K562 (cell line): ENCODE data around the gene CLSTN2. TPM values are rescaled to one million over a fixed set of nuclear protein-coding genes. Genes with fewer than 3 reads are reported as not detected.

Experiments
- ATF7 ChIP-seq: fragments of 450-650 bp; IDR thresholded peaks from 2 replicates; pipeline ENCODE4 v1.7.1; 2014; ENCODE audit warnings: mild to moderate bottlenecking, moderate library complexity
- CEBPB ChIP-seq: fragments of 450-650 bp; IDR thresholded peaks from 2 replicates; pipeline ENCODE4 v1.6.1; 2016; ENCODE audit warnings: missing genetic modification characterization, missing compliant biosample characterization
- CEBPG ChIP-seq, 3 experiments: fragments of 200-800 bp in 1 of 3; sonication (Bioruptor generic) in 1 of 3; sonication (generic) in 1 of 3; formaldehyde crosslinking in 1 of 3; IDR thresholded peaks in 2 of 3; conservative IDR thresholded peaks in 1 of 3; 2 replicates each; pipeline versions ENCODE4 v1.6.1 to v1.8.0; 2016 to 2022; ENCODE audit warnings: missing compliant biosample characterization in 2 of 3, missing genetic modification characterization in 2 of 3, mild to moderate bottlenecking in 1 of 3, missing genetic modification reagents in 1 of 3
- EP400 ChIP-seq: fragments of 450-650 bp; IDR thresholded peaks from 2 replicates; pipeline ENCODE4 v1.6.1; 2017; ENCODE audit warnings: antibody characterized with exemption, mild to moderate bottlenecking, moderate library complexity
- FOSL1 ChIP-seq: fragments of 200-800 bp; sonication (Bioruptor generic); conservative IDR thresholded peaks from 2 replicates; pipeline ENCODE4 v1.6.1; 2016; ENCODE audit warnings: missing genetic modification characterization, missing compliant biosample characterization
- JUND ChIP-seq, 2 experiments: IDR thresholded peaks; 2 replicates in 1 of 2; 3 replicates in 1 of 2; pipeline ENCODE4 v1.6.1; 2011; ENCODE audit warnings: borderline replicate concordance in 2 of 2, low read depth in 2 of 2, low read length in 2 of 2, improper control_type of control experiment in 1 of 2, missing biosample characterization in 1 of 2, missing genetic modification characterization in 1 of 2, missing genetic modification reagents in 1 of 2
- POLR2H ChIP-seq: IDR thresholded peaks from 2 replicates; pipeline ENCODE4 v1.6.1; 2016; ENCODE audit warnings: missing genetic modification characterization, low read depth, mild to moderate bottlenecking, control low read depth, missing compliant biosample characterization, moderate library complexity
- SIX5 ChIP-seq, 2 experiments: IDR thresholded peaks; 2 replicates each; pipeline ENCODE4 v1.6.1; 2011; ENCODE audit warnings: low read length in 2 of 2, borderline replicate concordance in 1 of 2, low read depth in 1 of 2, mild to moderate bottlenecking in 1 of 2, moderate library complexity in 1 of 2; ENCODE audit not compliant: insufficient read depth in 1 of 2
- polyA plus RNA-seq, 8 experiments: library from polyadenylated mRNA; depleted of rRNA in 4 of 8; stranded (reverse) in 5 of 8; unstranded in 3 of 8; fragments of >200 nt; fragmentation: Nextera tagmentation in 2 of 8; fragmentation: Illumina TruSeq in 1 of 8; extraction: Ambion mirVana in 2 of 8; extraction: Trizol in 1 of 8; gene quantifications; 2 replicates each; pipeline versions ENCODE4 v1.2.1 to v1.2.3, GENCODE V29; 2011 to 2014; ENCODE audit warnings: inconsistent platforms in 1 of 8, missing spikeins in 1 of 8
- total RNA-seq, 7 experiments: library from RNA; depleted of rRNA in 6 of 7; stranded (reverse); fragments of >200 nt in 6 of 7; fragmentation: Illumina TruSeq in 2 of 7; extraction: Trizol in 2 of 7; gene quantifications; 2 replicates each; pipeline versions ENCODE4 v1.2.1 to v1.2.3, GENCODE V29; 2011 to 2021; ENCODE audit warnings: low replicate concordance in 1 of 7

Gene CLSTN2
- total and polyA plus RNA-seq, 9 of the 15 experiments (the other 6 are each of a cell fraction or from before 2014, with no cell fraction given): 0.02 to 0.04 (median 0.04) TPM; not detected in 6

- peak; percentile 58; the same call in 1 of the 2 replicates for TF ChIP-seq FOSL1 (tag)
- 0 out of 2 replicates have a peak, but pooled peaks have one; percentile 22 for TF ChIP-seq JUND (IDR thresholded peaks at IDR 0.05; ENCODE audit: borderline replicate concordance, low read depth, low read length)
- no peak for TF ChIP-seq JUND (tag; IDR thresholded peaks at IDR 0.05; ENCODE audit: borderline replicate concordance, low read depth, low read length)
- peak; percentile 20; the same call in 1 of the 2 replicates for TF ChIP-seq EP400
- no peak for TF ChIP-seq SIX5 (IDR thresholded peaks at IDR 0.05; ENCODE audit: borderline replicate concordance in 1 of 2, insufficient read depth in 1 of 2, low read depth in 1 of 2, low read length in 2 of 2)
- TF ChIP-seq CEBPB (tag): peak; percentile 54
- 0 out of 2 replicates have a peak, but pooled peaks have one; percentile 28 for TF ChIP-seq ATF7
- no peak for TF ChIP-seq POLR2H
- no peak for TF ChIP-seq CEBPG (CRISPR knock-in tag; IDR thresholded peaks at IDR 0.05)
- TF ChIP-seq CEBPG (tag; conservative IDR thresholded peaks at IDR 0.05 in 1 of 2, IDR thresholded peaks at IDR 0.05 in 1 of 2): peak; percentile 63 to 76; a peak in 3 of 4 replicates
Measured at GRCh38 chr3:140236836-140237501, 302.0 kb downstream of the CLSTN2 start (continued).
